HG02642 (cell line): ENCODE data around the gene SFMBT2.

ENCODE experiments used
- ATAC-seq: cut with Tn5 transposase; IDR thresholded peaks from one replicate; pipeline ENCODE4 v1.9.1; 2021; ENCODE audit warnings: mild to moderate bottlenecking; ENCODE audit not compliant: unreplicated experiment, poor library complexity

The SFMBT2 gene

DNA sequence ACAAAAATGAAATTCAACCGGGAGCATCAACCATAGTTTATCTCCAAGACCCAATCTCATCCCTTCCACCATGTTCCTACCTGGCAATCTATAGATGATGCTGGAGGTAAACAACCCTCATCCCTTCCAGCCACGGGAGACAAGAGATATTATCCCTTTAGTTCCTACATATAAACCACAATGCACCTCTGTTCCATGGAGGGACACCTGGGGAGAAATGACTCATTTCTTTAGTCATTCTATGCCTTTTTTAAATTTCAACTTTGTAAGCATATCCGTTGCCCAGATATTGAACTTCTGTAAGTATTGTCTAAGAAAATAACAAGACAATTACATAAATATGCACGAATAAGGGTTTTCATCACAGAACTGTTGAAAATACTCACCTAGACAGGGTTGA is 15.5 kb upstream of the SFMBT2 start:
- no peak for ATAC-seq

DNA sequence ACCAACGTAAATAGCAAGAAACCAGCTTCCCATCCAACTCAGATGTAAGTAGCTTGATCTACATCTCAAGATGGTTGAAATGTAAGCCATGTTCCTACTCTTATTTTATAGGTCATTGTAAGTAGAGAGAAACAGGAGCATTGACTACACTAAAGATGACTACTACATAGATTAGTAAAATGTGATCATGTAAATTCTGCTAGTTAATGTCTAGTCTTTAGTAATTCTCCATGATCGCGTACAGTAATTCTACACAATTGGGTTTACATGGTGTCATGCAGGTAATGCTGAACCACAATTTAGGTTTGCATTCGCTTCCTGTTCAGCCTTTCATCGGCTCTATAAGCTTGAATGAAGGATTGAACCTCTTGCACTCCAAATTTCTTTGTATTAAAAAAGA is 14.9 kb upstream of the SFMBT2 start:
- no peak for ATAC-seq

GRCh38 chr10:7424919-7425318 is 14.1 kb upstream of the SFMBT2 start:
- ATAC-seq: no peak

DNA sequence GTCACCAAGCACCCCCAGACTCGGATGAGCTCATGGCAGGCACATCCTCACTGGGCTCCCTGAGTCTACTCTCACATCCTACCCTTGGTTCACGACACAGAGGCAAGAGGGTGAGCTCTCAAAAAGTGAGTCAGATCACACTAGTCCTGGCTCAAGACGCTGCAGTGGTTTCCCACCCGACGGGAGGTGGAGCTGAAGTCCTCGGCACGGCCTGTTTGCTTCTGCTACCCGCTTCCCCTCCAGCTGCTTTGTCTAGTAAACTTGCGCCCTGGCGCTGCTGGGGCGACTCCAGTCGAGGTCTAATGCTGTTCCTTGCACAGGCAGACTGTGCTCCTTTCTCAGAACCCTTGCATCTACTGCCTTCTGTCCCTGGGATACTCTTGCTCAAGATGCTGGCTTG is 13.5 kb upstream of the SFMBT2 start:
- no peak for ATAC-seq

DNA sequence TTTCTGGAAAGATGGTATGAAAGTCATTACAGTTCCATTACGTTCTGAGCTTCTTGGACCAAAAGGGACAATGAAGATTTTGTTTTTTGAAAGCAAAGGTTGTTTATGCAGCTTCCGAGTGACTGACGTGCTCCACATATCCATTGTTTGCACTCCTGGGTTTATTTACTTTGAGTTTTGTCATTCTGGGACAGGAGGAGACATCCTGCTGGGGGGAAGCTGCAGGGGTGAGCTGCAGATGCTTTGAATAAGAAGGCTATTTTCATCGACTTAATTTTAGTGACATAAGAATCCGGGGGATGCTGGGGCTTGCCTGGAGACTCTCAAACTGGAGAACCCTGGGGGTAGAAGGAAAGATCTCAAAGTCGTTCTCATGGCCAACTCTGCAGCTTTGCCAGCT is 12.7 kb upstream of the SFMBT2 start:
- ATAC-seq: no peak

DNA sequence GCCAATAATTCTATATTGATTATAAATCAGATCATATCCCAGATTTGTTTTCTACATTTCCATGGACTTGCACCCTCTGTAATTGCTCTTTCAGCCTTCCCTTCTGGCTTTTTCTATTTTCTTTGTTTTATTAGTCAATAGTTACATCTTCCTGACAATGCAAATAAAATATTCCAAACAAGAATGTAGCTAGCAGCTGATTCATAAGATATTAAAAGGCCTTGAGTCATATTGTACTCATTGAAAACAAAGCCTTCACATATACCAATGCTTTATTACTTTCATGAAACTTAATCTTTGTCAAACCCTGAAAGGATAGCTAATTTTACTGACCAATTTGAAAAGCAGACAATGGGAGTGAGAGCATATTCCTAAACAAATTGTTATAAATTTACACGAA is 10.7 kb upstream of the SFMBT2 start:
- no peak for ATAC-seq

- no peak for ATAC-seq
Measured at GRCh38 chr10:7419998-7420397, 9.2 kb upstream of the SFMBT2 start.

GRCh38 chr10:7417807-7418206 is 7.0 kb upstream of the SFMBT2 start:
- ATAC-seq: no peak

DNA sequence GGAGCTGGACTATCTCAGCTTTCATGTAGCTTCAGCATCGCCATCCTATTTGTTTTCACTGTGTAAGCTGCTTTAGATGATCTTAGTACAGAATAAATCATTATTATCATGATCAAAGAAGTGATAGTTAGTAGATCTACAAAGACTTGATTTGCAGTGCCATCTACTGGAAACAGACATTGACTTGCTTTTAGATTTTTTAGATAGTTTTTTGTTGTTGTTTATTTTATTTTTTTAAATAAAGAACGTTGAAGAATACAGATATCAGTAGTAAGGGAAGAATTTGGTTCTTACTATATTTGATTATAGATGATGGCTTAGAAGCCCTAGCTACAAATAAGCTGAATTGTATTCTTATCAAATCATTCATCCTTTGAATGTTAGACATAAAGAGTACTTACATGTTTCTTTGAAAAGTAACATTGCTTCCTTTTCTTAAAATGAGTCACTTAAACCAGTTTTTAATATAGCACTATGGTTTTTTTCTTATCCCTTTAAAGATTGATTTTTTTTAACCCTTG is 6.3 kb upstream of the SFMBT2 start:
- no peak for ATAC-seq

GRCh38 chr10:7414766-7415165 is 3.9 kb upstream of the SFMBT2 start:
- no peak for ATAC-seq

DNA sequence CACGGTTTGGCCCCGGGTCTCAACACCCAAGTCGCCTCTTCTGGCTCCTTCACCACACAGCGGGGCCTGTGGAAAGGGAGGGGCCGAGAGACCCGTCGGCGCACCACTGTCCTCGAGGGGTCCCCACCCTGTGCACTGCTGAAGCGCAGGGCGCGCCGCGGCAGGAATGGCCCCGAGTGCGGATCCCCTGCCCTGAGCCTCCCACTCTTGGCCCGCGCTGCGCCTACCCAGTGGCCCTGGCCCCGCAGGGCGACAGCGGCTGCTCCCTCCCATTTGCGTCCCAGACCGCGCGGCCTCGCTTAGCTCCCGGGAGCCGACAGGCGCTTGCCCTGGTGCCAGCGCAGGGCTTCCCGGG is 2.1 kb upstream of the SFMBT2 start:
- no peak for ATAC-seq

GRCh38 chr10:7412237-7412927 is 1.5 kb upstream of the SFMBT2 start:
- no peak for ATAC-seq

GRCh38 chr10:7411671-7412128 is 866 bp upstream of the SFMBT2 start:
- no peak for ATAC-seq

- ATAC-seq: no peak
Measured at GRCh38 chr10:7410301-7410861, 453 bp downstream of the SFMBT2 start.

GRCh38 chr10:7409732-7410168 is 1.1 kb downstream of the SFMBT2 start:
- no peak for ATAC-seq

DNA sequence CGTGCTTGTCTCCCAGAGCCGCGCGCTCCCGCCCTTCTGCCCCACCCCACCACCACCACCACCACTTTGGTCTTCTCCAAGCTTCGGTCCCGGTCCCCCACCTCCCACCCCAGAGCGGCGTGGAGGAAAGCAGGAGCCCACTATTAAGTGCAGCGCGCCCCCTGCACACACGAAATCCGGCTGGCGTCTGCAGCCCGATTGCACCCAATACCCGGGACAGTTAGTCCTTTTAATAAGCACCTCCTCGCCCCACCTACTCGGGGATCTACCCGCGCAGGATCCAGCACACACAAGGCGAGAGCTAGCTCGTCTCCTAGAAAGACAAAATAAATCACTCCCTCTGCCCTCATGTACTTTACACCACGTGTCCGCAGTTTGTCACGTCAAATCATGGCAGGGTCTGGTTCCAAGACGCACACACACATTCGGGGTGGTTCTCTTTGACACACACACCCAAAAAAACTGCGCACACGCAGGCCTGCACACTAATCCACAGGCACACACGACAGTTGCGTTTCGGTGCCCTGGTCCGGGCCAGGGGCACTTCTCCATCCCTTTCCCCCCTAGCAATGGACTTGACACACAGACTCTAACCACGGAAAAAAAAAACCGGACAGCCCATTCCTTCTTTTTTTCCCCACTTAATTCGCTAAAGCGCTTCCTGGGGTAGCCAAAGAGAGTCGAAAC is 1.6 kb downstream of the SFMBT2 start:
- peak; percentile 31 for ATAC-seq

- peak; percentile 36 for ATAC-seq
Measured at GRCh38 chr10:7408291-7409044, 2.4 kb downstream of the SFMBT2 start.

- ATAC-seq: peak; percentile 6
Measured at GRCh38 chr10:7407368-7408290, 3.2 kb downstream of the SFMBT2 start.

GRCh38 chr10:7406712-7407333 is 4.0 kb downstream of the SFMBT2 start:
- no peak for ATAC-seq
